ENCODE measurements around the gene COMT. TPM values are rescaled to one million over a fixed set of nuclear protein-coding genes. Genes with fewer than 3 reads are reported as not detected.

The COMT gene
- total RNA-seq, 1 experiment from 2014 or later: 165 TPM

DNA sequence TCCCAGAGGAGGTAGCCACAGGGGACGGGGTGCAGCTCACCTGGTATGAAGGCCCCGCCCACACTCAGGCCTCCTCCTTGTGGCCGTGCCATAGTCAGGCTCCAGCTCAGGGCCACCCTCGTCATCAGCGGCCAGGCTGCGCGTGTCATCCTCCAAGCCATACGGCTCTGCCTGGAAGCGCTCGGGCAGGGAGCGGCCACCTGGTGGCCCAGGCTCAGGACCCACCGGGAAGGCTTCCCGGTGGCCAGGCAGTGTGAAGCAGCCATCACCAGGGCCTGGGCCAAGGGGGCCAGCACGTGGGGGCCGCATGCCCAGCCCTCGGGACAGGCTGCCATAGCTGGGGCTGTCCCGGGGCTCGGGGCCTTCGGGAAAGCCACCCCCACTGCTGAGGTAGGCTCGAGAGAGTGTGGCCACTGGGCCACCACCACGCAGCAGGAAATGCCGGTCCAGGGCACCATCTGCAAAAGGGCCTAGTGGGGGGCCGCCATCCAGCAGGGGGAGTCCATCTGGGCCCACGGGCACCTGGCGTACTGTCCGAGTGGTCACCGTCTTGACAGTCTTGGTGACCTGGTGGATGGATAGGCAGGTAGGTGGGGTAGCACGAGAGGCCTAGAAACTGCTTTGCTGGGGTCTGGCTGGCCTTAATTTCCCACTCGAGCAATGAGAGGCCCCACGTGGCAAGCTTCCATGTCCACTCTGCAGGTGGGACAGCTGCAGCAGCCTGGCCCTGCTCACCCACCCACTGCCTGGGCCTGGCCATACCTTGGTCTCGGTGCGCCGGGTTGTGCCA, 39.8 kb downstream of the COMT start:
- no peak for DNase-seq (ENCODE audit: low read depth)

DNA sequence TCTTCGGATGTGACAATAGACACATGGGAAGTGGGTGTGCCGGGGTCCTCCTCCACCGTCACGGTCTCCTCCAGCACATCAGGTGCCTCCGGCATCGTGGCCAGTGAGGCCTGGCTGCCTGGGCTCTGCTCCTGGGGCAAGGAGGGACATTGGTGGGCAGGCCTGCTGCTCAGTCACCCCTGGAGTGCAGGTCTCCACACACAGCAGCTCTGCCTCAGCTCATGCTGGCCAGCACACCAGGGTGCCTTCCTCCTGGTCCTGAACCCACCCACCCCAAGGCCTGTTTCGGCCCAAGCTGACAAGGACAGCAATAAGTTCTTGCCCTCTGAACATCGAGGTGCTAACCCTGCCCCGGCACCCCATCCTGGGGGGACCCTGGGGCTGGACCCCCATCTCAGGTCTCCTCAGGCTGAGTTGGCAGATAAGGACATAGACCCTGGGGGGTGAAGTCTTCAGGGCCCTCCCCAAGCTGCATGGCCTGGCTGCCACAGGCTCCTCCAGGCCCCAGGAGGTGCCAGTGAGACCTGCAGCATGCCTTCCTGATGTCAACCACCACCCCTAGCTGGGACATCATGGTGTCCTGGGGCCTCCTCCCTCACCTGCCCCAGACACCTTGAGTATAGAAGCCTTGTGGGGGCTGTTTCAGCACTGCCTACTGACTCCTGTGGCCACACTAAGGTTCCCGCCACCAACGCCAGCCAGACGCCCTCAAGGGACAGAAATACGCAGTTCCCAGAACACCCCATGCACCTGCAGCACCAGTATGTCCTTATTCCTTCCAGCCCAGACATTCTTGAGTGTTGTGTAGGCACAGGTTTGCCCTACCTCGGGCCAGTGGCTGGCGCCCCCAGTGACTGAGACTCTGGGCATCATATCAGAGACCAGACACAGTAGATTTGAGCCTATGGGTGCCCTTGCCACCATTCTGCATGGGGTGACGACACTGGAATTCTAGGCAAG, 40.7 kb downstream of the COMT start:
- no peak for DNase-seq (ENCODE audit: low read depth)

DNA sequence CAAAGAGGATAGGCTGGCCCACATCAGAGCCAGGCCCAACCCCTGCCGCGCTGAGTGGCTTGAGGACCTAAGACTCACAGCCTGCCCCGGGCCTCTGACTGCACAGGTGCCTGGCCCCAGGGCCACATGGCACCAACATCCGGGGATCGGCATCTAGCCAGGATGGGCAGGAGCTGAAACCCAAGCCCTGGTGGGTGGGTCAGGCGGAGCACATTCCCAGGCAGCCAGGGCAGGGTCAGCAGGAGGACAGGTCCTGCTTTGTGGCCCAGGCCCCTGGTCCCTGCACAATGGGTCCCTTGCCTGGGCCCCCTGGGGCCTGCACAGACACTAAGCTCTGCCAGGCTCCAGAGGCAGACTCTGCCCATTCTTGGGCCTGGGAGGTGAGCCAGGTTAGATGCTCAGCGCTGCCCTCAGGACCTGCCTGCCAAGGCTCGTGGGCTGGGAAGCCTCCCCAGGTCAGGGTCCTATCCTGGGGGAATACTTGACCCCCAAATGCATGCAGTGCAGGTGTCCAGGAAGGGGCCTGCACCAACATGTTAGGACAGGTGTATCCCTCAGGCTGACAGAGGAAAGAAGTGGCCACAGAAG, 41.5 kb downstream of the COMT start:
- no peak for DNase-seq (ENCODE audit: low read depth)

DNA sequence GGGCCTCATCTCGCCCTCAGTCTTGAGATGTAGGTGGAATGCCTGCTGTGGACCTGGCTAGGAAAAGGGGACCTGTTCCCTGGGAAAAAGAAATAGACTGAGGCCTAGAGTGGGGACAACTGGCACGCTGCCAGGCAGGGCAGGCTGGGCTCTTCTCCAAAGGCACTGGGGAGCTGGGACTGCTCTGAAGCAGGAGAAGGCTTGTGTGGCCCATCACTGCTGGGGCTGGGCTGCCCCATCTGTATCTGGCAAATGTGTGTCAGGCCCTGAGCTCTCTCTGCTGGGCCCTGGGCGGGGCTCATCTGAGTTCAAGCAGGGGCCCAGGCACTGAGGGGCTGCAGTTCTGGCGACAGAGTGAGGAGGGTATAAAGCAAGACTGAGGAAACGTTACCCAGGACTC, 42.2 kb downstream of the COMT start:
- no peak for DNase-seq (ENCODE audit: low read depth)

DNA sequence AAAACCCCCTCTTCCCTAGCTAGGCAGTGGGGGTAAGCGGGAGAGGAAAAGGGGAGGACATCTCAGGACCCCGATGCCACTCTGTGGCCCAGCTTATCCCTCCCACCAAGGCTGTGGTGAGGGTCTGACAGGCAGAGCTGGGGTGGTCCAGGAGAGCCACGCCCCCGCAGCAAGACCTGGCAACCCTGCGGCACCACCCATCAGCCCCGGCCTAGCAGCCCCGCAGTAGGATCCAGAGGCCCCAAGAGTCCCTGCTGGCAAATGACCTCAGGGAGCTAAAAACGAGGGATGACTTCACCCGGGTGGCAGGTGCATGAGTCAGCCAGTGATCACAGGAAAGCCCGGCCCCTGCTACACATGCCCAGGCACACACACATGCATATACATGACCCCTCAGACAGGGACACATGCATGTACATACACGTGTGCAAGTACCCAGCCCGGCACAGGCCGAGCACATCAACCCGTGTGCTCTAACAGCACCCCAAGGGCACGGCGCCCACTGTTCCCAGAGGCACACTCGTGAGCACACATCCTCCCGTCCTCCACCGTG, 42.7 kb downstream of the COMT start:
- DNase-seq (ENCODE audit: low read depth): peak; percentile 83

DNA sequence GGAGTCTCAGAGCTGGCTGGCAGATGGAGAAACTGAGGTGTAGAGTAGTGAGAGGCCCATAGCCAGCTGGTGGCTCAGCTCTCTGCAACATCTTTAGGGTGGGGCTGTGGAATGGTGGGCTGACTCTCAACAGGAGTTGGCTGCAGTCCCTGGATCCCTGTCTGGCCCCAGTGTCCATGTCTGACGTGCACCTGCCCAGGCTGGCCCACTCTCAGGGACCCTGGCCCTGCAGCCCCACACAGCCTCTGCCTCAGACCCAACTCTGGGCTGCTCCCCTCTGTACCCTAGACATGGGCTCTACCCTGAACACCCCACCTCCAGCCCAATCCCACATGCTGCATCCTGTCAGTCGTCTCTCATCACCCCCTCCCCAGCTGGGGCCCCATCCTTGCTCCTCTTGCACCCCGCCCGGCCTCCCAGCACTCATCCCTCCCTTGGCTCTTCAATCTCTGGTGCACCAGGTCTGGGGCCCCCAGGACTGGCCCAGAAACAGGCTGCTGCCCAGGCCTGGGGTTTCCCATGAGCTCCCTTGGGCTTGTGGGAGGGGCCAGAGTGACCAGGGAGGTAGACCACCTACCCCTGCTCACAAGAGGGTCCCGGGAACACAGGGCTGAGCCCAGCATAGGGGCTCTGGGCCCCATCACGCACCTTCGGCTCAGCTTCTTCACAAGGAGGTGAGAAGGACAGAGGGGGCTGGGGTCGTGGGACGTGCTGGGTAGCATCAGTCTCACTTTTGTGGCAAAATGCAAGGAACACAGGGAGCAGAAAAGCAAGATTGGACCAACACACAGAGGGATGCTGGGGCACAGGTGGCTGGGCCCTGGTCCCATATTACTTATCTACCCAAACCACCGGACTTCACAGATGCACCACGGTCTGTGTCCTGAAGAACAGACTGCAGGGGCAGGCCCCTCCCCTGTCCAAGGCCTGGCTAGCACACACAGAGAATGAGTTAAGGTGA, 43.6 kb downstream of the COMT start:
- no peak for DNase-seq (ENCODE audit: low read depth)

DNA sequence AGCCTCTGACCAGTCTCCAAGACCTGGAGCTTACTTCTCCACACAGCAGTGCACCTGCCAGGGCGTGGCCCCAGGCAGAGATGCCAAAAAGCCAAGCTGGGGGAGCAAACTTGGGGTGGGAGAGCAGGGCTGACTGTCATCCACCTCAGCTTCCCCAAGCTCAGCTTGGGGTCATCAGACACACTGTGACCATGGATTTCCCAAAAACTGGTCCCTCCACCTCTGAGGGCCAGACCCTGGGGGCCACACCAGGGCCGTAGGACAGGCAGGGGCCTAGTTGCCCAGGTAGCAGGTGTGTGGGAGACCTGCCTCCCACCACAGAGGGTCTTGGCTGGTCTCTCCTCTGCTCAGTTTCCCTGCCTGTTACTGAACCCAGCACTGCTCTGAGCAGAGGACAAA, 44.4 kb downstream of the COMT start:
- no peak for DNase-seq (ENCODE audit: low read depth)

DNA sequence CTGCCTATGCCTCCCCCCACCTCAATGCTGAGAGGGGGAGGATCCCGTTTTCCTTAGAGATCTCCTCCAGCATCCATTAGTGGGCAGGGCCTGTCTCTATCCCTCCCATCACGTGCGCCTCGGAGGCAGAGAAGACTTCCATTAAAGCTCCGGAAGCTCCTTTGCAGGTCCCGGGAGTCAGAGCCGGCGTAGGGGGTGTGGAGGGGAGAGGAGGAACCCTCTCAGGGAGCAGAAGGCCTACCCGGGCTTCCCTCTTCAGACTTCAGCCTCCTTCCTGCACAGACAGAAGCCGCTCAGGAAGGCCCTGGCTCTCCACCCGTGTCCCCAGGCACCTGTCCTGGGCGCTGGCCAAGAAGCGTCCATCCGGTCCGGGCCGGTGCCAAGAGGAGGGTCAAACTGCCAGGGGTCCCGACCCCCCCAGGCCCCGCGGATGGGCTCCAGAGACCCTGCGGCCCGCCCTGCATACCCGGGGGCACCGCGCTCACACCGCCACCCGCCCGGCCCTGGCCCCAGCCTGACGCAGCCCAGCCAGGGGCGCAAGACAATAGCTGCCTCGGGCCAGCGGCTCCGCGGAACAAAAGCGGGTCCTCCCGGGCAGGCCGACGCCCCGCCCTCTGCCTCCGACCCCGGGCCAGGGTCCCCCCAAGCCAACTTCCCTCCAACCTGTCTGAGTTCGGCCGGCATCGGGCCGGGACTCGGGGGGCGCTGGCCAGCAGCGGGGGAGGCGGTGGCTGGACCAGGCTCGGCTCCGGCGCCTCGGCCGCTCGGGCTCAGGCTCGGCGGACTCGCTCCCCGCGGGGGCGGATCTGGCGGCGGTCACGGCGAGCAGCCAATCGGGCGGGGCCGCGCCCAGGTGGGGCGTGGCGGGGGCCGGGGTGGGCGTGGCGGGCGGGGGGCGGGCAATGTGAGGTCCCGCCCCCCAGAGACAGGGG, 45.1 kb downstream of the COMT start:
- no peak for DNase-seq (ENCODE audit: low read depth)

DNA sequence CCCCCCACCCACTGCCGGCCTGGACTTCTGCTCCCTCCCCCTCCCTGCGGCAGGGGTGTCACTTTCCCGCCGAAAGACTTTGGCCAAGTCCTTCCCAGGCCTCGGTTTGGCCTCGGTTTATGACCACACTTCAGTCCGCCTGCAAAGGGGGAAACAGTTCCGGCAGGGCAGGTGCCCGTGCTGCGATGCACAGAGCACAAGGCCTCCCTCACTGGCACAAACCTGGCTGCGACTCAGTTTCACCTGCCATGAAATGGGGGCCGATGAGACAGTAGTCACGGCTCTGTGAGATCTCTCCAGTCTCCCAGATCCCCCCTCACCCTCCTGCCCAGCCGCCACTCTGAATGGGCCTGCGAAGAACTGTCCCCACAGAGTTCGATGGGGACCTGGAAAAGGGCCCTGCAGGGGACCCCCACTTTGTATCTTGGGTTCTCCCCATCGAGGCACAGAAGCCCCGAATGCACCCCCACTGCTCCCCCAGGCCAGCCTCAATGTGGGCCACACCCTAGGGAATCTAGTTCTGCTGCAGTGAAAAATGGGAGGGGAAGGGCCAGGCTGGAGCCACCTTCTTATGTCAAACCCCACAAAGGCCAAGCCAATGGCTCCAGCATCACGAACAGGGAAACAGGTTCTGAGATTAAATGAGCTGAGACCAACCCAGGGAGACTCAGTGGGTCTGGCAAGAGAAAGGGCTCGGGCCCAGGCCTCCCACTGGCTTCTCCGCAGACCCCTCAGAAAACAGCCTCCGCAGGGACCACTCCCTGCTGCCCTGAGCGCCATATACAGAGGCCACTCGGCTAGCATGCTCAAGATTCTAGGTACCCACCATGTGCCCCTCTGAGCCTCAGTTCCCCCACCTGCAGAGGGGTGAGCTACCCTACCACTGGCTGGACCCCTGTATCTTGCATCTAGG, 46.1 kb downstream of the COMT start:
- DNase-seq (ENCODE audit: low read depth): no peak

DNA sequence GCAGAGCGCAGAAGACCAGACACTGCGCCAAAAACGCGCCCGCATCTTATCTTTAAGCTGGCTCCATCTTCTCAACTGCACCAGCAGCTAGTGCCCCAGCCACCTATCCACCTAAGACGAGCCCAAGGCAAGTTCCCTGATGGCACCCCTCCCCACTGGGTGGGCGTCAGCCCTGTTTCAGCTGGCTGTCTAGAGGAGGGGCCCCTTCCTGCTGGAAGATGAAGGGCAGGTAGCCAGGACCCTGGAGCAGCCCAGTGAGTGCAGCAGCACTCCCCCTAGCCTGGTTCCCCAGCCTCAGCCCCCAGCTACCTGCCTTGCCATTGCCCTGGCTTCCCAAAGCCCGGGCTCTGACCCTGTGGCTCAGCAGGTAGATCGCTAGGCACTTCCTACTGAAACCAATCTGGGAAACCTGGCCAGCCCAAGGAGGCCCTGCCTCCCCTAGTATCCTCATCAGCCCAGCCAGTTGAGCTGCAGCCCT, 46.8 kb downstream of the COMT start:
- no peak for DNase-seq (ENCODE audit: low read depth)

DNA sequence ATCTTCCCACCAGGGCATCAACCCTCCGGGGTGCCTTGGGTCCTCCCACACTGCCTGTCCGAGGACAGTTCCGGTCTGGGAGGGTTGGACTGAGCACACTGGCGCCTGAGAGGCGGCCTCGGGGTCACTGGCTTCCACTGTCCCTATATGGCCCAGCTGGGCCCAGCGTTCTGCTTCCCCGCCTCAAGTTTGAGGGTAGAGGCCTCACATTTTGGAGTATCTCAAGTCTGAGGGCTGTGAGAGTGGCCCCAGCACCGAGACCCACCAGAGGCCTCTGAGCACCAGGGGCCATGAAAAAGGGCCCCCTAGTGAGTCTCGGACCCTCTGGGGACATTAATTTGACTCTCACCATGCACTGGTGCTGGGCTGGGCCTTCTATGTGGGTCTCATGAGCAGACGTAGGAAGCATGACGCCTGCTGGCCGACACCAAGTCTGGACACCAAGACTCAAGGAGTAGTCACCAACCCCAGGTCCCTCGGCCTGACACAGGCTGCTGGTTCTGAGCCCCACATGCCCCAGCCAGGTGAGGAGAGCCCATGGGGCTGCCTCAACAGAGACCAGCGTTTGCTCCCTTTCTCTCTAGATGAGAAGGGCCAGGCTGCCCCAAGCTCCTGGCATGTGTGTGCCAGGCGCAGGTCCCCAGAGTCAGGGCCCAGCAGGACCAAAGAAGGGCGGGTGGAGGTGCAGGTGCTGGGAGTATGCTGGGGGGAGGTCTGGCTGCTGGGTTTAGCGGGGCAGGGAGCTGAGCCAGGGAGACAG, 47.6 kb downstream of the COMT start:
- no peak for DNase-seq (ENCODE audit: low read depth)

DNA sequence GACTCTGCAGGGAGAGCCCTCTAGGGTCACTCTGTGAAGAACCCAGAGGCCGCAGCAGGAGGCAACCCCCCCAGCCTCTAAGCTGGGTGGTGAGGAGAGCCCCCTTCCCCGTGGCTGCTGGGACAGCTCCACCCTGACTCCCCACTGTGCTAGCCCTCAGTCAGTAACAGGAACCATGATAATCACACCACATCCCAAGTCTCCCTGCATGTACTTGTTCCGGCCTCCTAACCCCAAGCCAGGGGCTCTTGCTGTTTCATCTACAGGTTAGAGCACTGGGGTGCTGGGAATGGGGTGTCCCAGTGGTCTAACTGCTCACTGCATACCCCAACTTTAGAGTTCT, 48.1 kb downstream of the COMT start:
- DNase-seq (ENCODE audit: low read depth): no peak

DNA sequence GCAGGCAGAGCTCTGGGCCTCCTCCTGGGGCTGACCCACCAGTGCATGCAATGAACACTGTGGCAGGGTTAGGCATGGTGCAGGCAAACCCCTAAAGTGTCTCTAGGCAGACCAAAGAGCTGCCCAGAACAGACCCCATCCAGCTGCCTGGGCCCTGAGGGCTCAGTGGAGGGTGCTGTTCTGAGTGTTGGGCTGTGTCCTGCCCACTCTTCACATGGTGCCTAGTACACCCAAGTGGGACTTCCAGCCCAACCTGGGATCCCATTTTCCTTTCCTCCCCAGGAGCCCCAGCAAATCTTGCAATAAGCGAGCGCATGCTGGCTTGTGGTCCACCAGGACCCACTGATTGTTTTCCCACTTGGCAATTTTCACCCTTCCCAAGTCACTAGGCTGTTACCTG, 48.6 kb downstream of the COMT start:
- DNase-seq (ENCODE audit: low read depth): no peak

DNA sequence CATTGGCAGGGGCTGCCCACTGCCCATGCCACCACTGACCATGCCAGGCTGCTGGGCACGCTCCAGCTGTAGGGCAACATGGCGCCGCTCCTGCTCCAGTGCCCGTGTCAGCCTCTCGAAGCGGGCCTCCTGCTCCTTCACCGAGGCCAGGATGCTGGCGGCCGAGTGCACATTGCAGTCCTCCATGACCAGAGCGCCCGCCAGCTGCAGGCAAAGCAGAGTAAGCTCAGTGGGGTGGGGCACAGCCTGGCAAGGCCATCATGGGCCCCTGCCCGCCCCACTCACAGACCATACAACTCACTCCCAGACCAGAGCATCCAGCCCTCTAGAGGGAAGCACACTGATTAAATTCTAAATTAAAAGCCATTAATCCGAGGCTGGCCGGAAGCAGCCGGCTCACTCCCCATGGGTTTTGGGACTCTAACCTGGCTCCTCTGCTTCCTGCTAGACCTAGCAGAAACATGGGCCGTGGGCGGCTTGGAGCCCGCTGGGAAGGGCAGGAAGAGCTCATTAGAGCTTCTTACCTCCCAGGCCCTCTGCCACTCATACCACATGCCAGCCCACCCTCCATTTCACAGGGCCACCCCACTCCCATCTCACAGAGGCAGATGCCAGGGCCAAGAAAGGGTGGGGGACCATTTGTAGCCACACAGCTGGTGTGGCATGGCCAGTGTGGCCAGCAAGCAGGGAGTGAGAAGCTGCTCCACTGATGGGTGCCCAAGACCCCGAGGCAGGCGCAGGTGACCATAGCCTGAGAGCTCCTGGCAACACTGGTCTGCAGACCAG, 49.2 kb downstream of the COMT start:
- no peak for DNase-seq (ENCODE audit: low read depth)

DNA sequence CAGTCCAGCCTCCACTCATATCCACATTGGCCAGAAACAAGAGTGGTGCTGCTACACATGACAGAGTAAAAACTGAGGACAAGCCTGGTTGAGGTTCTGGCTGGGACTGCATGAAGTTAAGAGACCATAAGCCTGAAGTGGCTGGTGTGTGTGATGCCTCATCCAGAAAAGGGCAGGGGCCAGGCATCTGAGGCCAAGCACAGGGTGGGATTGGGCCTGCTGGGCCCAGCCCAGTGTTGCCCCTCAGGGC, 49.7 kb downstream of the COMT start:
- DNase-seq (ENCODE audit: low read depth): no peak

DNA sequence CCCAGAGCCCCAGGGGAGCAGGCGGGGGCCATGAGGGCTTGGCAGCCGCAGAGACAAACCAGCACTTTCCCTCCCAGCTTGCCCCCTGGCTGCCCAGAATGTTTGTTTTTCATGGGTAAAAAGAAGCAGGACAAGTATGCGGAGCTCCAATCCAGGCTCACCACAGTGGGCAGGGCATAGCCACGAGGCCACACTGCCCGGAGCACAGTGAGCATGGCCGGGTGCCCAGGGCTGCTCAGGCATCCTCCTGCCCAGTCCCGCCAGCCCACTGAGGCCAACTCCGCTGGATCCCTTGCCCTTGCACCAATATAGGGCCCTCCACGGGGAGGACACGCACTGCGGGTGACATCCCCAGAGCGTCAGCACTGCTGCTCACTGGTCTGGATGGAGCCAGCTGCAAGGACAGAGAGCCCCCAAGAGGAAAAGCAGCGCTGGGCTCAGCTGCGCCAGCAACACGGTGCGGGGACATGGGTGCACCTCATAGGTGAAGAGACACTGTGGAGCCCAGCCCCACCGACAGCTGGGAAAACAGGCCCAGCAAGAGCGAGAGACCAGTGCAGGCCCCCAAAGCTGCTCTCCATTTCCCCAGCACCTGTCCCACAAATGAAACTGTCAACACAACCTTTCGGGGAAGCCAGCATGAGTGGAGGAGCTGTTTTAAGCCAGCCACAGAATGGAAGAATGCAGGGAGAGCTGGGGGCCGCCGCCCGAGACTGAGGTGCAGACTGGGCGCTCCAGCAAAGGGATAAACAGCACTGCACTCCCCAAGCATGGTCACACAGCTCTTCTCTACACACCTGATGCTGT, 50.3 kb downstream of the COMT start:
- DNase-seq (ENCODE audit: low read depth): no peak

Data from HT1080 (cell line).